Lower lobe of right lung (tissue), 2 donors: ENCODE measurements around the gene SEC22A. TPM values are rescaled to one million over a fixed set of nuclear protein-coding genes. Genes with fewer than 3 reads are reported as not detected.
A peak's percentile ranks its signal among the peaks of the same experiment; 100 is the strongest.

Source experiments
- ATAC-seq, 2 donors: fragments of 200-7000 bp; cut with Tn5 transposase; one replicate each; pipeline ENCODE4 v1.9.1; 2020 to 2022; ENCODE audit warnings: mild to moderate bottlenecking in 2 of 2, moderate library complexity in 2 of 2
- DNase-seq: peaks from one replicate; pipeline ENCODE4 v3.0.0-alpha.2; 2020
- H3K27ac ChIP-seq: fragments of 200-600 bp; one replicate; pipeline ENCODE4 v1.8.0; 2022
- H3K27me3 ChIP-seq: fragments of 200-600 bp; one replicate; pipeline ENCODE4 v1.8.0; 2022; ENCODE audit warnings: low read depth
- H3K36me3 ChIP-seq: fragments of 200-600 bp; one replicate; pipeline ENCODE4 v1.8.0; 2022; ENCODE audit warnings: mild to moderate bottlenecking
- H3K4me1 ChIP-seq: fragments of 200-600 bp; one replicate; pipeline ENCODE4 v1.8.0; 2022
- H3K4me3 ChIP-seq: fragments of 200-600 bp; one replicate; pipeline ENCODE4 v1.8.0; 2022; ENCODE audit warnings: mild to moderate bottlenecking
- H3K9me3 ChIP-seq: fragments of 200-600 bp; one replicate; pipeline ENCODE4 v1.8.0; 2022
- intact Hi-C: fragments of 100-400 bp; cut with DNase I; formaldehyde crosslinking; loops from one replicate; pipeline ENCODE4 v1.11.0; 2022
- total RNA-seq: library from RNA; stranded (reverse); fragmentation: NEBNext Ultra II Directional; extraction: Animal tissue kit (Norgen Biotek cat#: 25700); gene quantifications from one replicate; pipeline ENCODE4 v1.2.1, GENCODE V29; 2021
- TF ChIP-seq, protein P1 (sequence below): fragments of 200-600 bp; IDR thresholded peaks from one replicate; pipeline ENCODE4 v1.8.0; 2022; ENCODE audit warnings: antibody characterized with exemption, mild to moderate bottlenecking
- donor health status: DM: no; HTN: yes; CAD: no; lungs with severe emphysema.

The SEC22A gene
- total RNA-seq, 1 donor from 2014 or later: 15.5 TPM

DNA sequence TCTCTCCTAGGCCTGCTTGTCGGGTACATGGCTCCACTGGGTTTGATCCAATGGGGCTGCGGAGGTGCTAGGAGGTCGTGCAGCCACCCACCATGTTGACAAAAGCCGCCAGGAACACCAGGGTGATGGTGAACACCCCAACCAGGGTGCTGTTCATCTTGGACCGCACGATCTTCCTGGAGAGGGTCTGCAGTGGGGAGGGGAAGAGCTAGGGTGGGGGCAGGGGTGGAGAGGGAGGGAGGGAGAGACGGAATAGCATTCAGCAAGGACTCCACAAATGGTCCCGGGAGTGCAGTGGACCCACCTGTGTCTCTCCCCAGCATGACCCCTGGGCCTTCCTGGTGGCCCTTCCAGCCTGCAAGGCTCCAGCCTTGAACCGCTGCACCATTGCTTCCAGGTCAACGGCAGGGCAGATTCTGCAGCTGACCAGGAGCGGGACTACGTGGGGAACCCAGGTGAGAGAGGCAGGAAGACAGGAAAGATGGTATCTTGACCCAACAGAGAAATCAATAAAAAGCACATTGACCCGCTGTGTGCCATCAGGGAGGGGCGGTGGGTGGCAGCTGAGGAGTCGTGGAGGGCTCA, 102.3 kb downstream of the SEC22A start:
- Histone ChIP-seq H3K36me3 (no peaks in the 10 kb centered on the region), H3K27ac (no peak overlapping the region), H3K4me3 (no peak overlapping the region), H3K9me3 (no peaks in the 10 kb centered on the region), H3K27me3 (peaks cover 4% of the 10 kb centered on the region), H3K4me1 (no peaks in the 10 kb centered on the region)
- TF ChIP-seq, protein P1, sequence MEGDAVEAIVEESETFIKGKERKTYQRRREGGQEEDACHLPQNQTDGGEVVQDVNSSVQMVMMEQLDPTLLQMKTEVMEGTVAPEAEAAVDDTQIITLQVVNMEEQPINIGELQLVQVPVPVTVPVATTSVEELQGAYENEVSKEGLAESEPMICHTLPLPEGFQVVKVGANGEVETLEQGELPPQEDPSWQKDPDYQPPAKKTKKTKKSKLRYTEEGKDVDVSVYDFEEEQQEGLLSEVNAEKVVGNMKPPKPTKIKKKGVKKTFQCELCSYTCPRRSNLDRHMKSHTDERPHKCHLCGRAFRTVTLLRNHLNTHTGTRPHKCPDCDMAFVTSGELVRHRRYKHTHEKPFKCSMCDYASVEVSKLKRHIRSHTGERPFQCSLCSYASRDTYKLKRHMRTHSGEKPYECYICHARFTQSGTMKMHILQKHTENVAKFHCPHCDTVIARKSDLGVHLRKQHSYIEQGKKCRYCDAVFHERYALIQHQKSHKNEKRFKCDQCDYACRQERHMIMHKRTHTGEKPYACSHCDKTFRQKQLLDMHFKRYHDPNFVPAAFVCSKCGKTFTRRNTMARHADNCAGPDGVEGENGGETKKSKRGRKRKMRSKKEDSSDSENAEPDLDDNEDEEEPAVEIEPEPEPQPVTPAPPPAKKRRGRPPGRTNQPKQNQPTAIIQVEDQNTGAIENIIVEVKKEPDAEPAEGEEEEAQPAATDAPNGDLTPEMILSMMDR: no peak
- DNase-seq (no peak), ATAC-seq (no peak)
- intact Hi-C loops: no loop called here

DNA sequence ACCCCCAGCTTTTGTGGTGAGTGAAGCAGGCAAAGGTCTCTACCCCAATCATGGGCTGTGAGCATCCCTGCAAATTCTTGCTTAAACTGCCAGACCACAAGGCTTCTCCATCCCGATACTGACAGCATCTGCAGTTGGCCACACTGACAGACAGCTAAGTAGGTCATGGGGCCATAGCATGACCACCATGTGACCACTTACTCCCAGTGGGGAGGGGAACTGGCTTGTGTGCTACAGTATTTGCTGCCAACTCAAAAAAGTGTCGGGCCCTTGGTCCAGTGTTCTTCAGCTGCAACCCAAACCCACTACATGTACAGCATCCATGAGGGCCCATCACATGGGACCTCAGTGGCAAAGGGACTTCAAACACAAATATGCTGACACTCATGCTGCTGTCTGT, 103.4 kb downstream of the SEC22A start:
- Histone ChIP-seq H3K27me3 (peaks cover 4% of the 10 kb centered on the region), H3K4me3 (no peak overlapping the region), H3K9me3 (no peaks in the 10 kb centered on the region), H3K27ac (no peak overlapping the region), H3K36me3 (no peaks in the 10 kb centered on the region), H3K4me1 (no peaks in the 10 kb centered on the region)
- ATAC-seq: no peak
- TF ChIP-seq, protein P1: no peak
- intact Hi-C loops: no loop called here
- DNase-seq: no peak

DNA sequence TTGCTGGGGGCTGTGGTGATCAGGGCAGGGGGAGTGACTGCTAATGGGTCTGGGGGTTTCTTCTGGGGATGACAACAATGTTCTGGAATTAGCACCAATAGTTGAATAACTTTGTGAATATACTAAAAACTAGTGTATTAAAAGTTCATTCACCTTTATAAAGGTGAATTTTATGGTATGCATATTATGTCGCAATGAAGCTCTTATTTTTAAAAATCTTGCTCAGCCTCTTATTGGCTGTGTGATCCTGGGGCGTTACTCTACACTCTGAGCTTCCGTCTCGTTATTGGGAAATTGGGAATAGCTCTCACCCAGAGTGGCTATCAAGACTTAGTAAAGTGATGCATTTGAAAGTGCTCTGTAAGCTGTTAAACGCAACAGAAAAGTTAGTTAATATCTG, 105.3 kb downstream of the SEC22A start:
- DNase-seq (no peak), ATAC-seq (no peak)
- no peaks in the 10 kb centered on the region for H3K36me3 ChIP-seq
- H3K4me3 ChIP-seq: no peak overlapping the region
- H3K9me3 ChIP-seq: no peaks in the 10 kb centered on the region
- peaks cover 4% of the 10 kb centered on the region for H3K27me3 ChIP-seq
- H3K27ac ChIP-seq: no peak overlapping the region
- intact Hi-C loops: no loop called here
- TF ChIP-seq, protein P1: no peak
- H3K4me1 ChIP-seq: no peaks in the 10 kb centered on the region

DNA sequence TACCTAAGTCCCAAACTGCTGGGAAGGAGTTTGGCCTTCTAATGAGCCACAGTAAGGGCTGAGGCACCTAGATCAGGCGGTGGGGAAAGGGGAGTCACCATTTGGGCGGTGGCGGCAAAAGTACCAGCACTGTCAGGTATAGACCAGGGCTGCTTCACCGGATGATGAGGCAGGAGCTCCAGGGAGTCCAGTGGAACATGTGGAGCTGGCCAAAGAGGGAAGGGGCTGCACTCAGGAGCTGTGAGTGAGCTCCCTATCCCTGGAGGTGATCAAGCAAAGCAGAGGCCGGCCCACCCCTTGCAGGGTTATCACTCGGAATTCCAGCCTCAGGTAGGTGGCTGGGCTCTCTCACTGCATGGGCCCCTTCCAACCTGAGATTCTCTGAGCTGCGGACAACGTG, 108.4 kb downstream of the SEC22A start:
- DNase-seq: peak; percentile 20
- no peaks in the 10 kb centered on the region for H3K4me1 ChIP-seq
- intact Hi-C loops: no loop called here
- TF ChIP-seq, protein P1: no peak
- H3K9me3 ChIP-seq: no peaks in the 10 kb centered on the region
- H3K4me3 ChIP-seq: no peak overlapping the region
- no peak overlapping the region for H3K27ac ChIP-seq
- H3K36me3 ChIP-seq: no peaks in the 10 kb centered on the region
- no peak for ATAC-seq
- H3K27me3 ChIP-seq: peaks cover 4% of the 10 kb centered on the region

DNA sequence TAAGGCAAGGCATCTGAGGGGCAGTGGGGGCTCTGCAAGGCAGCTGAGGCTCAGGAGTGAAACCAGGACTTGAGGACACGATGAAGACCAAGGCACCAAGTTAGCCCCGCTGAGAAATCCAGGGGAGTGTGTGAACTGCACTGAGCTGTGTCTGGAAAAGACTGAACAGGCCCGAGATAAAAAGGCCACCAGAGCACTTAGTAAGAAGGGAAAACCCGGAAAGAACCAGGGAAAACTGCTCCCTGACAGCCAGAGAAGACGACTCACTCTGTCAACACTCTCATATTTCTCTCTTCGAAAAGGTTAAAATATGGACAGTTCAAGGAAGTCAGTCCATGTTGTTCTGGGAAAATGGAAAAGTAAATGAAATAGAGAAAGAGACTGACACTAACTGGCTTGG, 109.0 kb downstream of the SEC22A start:
- H3K27ac ChIP-seq: no peak overlapping the region
- TF ChIP-seq, protein P1: no peak
- intact Hi-C loops: no loop called here

More for the DNA sequence above, 109.0 kb downstream of the SEC22A start:
- ATAC-seq (no peak), DNase-seq (peak; percentile 7)
- H3K27me3 ChIP-seq: peaks cover 4% of the 10 kb centered on the region
- H3K4me1 ChIP-seq: no peaks in the 10 kb centered on the region
- no peaks in the 10 kb centered on the region for H3K36me3 ChIP-seq
- H3K4me3 ChIP-seq: no peak overlapping the region
- no peaks in the 10 kb centered on the region for H3K9me3 ChIP-seq
